NCI-H748 treated with DMSO at 0.1 percent for 48 hours (cell line): Measurements from ENCODE around the gene ACSL3.

Experiments used
- DNase-seq: peaks from one replicate; lab custom pipeline; 2025; lab: John Stamatoyannopoulos, UW

The ACSL3 gene

GRCh38 chr2:222879604-222879933 is 18.7 kb downstream of the ACSL3 start:
- no peak for DNase-seq

DNA sequence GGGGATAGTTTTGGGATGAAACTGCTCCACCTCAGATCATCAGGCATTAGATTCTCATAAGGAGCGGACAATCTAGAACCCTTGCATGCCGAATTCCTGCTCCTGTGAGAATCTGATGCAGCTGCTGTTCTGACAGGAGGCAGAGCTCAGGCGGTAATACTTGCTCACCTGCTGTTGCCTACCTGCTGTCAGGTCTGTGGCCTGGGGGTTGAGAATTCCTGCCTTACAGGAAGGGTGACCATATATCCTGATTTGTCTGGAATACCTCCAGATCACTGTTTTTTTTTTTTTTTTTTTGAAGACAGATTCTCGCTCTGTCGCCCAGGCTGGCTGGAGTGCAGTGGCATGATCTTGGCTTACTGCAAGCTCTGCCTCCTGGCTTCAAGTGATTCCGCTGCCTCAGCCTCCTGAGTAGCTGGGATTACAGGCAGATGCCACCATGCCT is 21.7 kb downstream of the ACSL3 start:
- no peak for DNase-seq

DNA sequence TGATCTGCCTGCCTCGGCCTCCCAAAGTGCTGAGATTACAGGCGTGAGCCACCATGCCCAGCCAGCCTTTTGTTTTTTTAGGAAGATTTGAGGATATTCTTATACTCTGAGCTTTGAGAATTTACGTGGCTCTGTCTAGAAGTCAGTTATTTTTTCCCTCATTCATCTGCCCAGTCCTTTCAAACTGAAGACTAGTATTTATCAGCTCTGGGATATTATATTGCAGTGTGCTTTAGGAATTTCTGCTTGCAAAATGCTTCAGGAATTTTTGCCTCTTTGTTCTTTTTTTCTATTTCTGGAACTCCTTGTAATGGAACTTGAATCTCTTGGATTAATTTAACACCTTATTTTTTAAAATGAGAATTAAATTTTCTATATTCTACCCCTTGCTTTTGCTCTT is 22.6 kb downstream of the ACSL3 start:
- DNase-seq: no peak

GRCh38 chr2:222884114-222884771 is 23.4 kb downstream of the ACSL3 start:
- no peak for DNase-seq

- DNase-seq: no peak
Observed at GRCh38 chr2:222884805-222885424, 24.1 kb downstream of the ACSL3 start.

DNA sequence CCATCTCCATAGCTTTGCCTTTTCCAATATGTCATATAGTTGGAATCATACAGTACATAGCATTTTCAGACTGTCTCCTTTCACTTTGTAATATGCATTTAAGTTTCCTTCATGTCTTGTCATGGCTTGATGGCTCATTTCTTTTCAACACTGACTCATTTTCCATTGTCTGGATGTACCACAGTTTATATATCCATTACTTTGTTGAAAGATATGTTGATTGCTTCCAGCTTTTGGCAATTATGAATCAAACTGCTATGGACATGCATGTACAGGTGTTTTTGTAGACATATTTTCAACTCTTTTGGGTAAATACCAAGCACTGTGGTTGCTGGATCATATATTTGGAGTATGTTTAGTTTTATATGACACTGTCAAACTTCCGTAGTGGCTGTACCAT is 26.3 kb downstream of the ACSL3 start:
- DNase-seq: no peak

- DNase-seq: no peak
Observed at GRCh38 chr2:222888716-222889115, 27.9 kb downstream of the ACSL3 start.

GRCh38 chr2:222891890-222892289 is 31.1 kb downstream of the ACSL3 start:
- no peak for DNase-seq

- DNase-seq: no peak
Observed at GRCh38 chr2:222892321-222892720, 31.5 kb downstream of the ACSL3 start.

DNA sequence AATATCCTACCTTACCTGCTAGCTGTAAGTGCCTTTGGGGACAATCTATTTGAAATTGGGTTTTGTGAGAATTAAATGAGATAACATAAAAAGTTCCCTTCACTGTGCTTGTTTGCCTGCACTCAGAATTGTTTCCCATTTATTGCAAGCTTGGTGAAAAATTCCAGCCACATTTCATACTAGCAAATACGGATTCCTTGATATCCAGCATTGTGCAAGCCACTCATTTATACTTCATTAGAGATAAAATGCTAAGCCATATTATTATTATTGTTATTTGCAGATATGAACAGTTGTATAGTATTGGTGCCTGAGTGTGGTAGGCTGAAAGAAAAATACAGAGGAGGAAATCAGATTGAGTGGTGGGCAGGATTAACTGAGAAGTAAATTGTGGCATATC is 31.9 kb downstream of the ACSL3 start:
- DNase-seq: no peak

DNA sequence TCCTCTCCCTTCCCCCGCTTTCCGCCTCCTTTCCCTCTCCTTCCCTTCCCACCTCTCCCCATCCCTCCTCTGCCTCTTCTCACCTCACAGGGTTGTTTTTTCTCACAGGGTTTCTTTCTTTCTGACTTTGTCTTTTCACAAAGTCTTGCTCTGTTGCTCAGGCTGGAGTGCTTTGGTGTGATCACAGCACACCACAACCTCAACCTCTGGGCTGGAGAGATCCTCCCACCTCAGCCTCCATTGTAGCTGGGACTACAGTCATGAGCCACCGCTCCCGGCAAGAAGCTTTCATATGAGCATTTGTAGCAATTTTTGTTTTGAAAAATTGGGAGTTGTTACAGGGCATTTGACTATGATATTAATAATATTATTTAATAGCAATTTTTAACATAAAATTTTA is 32.9 kb downstream of the ACSL3 start:
- DNase-seq: no peak

- DNase-seq: no peak
Observed at GRCh38 chr2:222895144-222895543, 34.3 kb downstream of the ACSL3 start.

- DNase-seq: no peak
Observed at GRCh38 chr2:222897898-222898297, 37.1 kb downstream of the ACSL3 start.

GRCh38 chr2:222899413-222900181 is 38.8 kb downstream of the ACSL3 start:
- no peak for DNase-seq

GRCh38 chr2:222900354-222900753 is 39.5 kb downstream of the ACSL3 start:
- no peak for DNase-seq

DNA sequence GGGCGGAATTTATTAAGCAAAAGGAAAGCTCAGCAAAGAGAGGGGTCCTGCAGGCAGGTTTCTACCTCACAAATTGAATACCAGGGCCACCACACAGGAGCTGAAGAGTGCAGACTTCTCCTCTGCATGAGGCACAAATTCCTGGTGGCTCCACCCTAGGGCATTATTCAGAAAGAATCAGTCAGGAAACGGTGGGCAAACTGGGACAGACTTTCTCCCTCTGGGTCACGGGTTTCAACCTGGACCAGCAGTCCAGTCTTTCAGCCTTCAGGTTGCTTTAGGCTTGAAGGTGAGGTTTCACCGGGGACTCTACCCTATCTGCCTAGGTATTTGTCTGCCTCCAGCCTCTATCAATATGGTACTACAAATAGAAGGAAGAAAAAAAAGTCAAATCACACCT is 41.8 kb downstream of the ACSL3 start:
- DNase-seq: no peak

GRCh38 chr2:222903234-222904220 is 42.7 kb downstream of the ACSL3 start:
- DNase-seq: peak; percentile 18

DNA sequence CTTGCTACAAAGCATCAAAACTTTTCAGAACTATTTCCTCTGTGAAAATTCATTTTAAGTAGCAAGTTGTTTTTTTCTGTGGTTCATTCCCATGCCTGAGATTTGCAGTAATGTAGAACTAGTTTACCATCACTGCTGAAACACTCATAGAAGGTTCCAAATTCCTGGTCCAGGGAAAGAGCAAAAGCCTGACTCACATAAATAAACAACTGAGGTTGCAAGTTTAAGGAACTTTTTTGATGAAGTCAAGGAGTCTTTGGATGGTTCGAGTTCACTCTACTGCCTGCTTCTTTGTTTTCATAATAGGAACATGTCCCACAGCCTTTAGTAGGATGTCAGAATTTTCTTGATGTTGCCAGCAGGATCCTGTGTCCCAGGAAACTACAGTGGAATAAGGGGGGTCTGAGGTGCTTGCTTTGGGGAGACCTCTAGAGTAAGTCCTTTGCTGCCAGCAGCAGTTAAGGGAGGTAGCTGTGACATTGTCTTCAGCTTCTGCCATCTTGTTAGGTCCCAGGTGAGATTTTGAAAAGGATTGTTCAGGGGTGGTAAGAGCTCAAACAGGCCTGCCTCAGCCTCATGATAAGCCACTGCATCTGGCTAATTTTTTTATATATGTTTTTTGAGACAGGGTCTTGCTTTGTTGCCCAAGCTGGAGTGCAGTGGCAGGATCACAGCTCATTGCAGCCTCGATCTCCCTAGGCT is 43.9 kb downstream of the ACSL3 start:
- DNase-seq: no peak

DNA sequence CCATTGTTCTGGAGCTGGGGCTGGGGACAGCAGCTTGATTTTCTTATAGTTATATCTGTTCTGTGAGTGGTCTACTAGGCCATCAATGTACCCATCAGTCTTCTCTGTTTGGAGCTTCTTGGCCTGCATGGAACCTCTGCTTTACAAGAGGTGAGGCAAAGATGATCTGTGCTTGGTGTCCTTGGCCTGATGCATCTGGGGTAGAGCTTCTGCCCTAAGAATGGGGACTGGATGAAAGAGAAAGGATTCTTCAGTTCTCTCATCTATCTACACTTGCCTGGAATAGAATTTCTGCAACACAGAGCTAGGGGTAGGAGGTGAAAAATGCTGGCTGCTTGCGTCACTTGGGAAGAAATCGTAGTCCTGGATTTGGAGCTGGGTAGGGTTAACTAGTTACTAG is 46.2 kb downstream of the ACSL3 start:
- no peak for DNase-seq

DNA sequence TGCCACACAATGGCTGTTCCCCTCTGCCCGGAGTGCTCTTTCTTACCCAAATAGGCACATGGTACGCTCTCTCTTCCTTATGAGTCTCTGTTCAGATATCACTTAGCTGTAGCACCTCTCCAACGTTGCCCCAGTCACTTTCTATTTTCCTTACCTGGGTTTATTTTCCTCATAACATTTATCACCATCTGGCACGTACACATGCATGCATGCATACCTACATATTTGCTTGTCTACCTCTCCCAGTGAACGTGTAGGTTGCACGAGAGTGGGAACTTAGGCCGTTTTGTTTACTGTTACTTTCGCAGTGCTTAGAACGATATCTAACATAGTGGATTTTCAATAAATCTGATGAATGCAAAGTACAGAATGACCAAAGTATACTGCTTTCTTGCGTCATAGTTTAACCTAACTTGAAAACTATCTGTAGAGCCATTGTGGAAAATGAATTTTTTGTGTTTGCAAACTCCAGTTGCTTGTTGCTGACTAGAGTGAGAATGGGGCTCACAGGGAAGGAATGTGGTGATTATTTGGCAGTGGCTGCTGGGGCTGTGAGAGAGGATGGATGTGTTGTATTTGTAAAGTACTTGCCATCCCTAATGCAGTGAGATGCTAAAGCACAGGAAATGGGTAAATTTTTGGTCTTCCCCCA is 47.1 kb downstream of the ACSL3 start:
- no peak for DNase-seq

GRCh38 chr2:222909286-222909685 is 48.5 kb downstream of the ACSL3 start:
- DNase-seq: no peak
